Aorta (tissue), 5 donors: Measurements from ENCODE around the gene ADAMTS7. TPM values are rescaled to one million over a fixed set of nuclear protein-coding genes. Genes with fewer than 3 reads are reported as not detected.
"Not testable (repeated sequence)": the region's sequence is repeated elsewhere in the genome, so short reads cannot be mapped to it uniquely, and the experiment has no call there.

Experiments
- ATAC-seq: fragments of 200-7000 bp; cut with Tn5 transposase; one replicate; pipeline ENCODE4 v1.9.1; 2022; ENCODE audit warnings: moderate library complexity; ENCODE audit not compliant: low FRiP score
- DNase-seq, 2 donors: peaks; one replicate each; pipeline ENCODE4 v3.0.0-alpha.2; 2020
- H3K27ac ChIP-seq, 2 donors: one replicate each; pipeline ENCODE4 v1.5.1; 2013; ENCODE audit warnings: low read length in 2 of 2, mild to moderate bottlenecking in 2 of 2, moderate library complexity in 2 of 2, control low read depth in 1 of 2, inconsistent platforms in 1 of 2, low read depth in 1 of 2
- H3K27me3 ChIP-seq, 2 donors: one replicate each; pipeline ENCODE4 v1.6.1; 2013; ENCODE audit warnings: control low read depth in 1 of 2, low read length in 1 of 2, mild to moderate bottlenecking in 1 of 2, moderate library complexity in 1 of 2; ENCODE audit not compliant: insufficient read depth in 2 of 2, control insufficient read depth in 1 of 2
- H3K36me3 ChIP-seq, 2 donors: one replicate each; pipeline ENCODE4 v1.6.1; 2013; ENCODE audit warnings: control low read depth in 1 of 2, low read length in 1 of 2, mild to moderate bottlenecking in 1 of 2; ENCODE audit not compliant: insufficient read depth in 2 of 2, control insufficient read depth in 1 of 2
- H3K4me1 ChIP-seq, 2 donors: one replicate each; pipeline ENCODE4 v1.6.1; 2013; ENCODE audit warnings: low read length in 2 of 2, control low read depth in 1 of 2, mild to moderate bottlenecking in 1 of 2, moderate library complexity in 1 of 2; ENCODE audit not compliant: insufficient read depth in 2 of 2, control insufficient read depth in 1 of 2
- H3K4me3 ChIP-seq, 2 donors: one replicate each; pipeline ENCODE4 v1.5.1; 2013; ENCODE audit warnings: low read length in 2 of 2, control low read depth in 1 of 2, mild to moderate bottlenecking in 1 of 2
- H3K9me3 ChIP-seq: one replicate; pipeline ENCODE4 v1.6.1; 2013; ENCODE audit warnings: mild to moderate bottlenecking, low read length; ENCODE audit not compliant: control insufficient read depth
- WGBS, 2 donors: extraction: QIAGEN DNeasy Blood & Tissue Kit; methylation state at CpG; one replicate each; pipeline ENCODE4 v1.1.7; 2013; 5-methylcytosine and 5-hydroxymethylcytosine counted together
- intact Hi-C, 2 donors: fragments of 100-400 bp; cut with DNase I; formaldehyde crosslinking; loops; one replicate each; pipeline versions ENCODE4 v1.14.2 to v1.15.0; 2022
- polyA plus RNA-seq, 2 donors: library from polyadenylated mRNA; stranded (reverse); fragments of 200-250 nt; gene quantifications; one replicate each; pipeline ENCODE4 v1.2.3, GENCODE V29; 2013
- total RNA-seq, 2 donors: library from RNA; stranded (reverse); fragmentation: NEBNext Ultra II Directional; extraction: Animal tissue kit (Norgen Biotek cat#: 25700); gene quantifications; one replicate each; pipeline ENCODE4 v1.2.1, GENCODE V29; 2021
- donor health status: healthy with polysubstance abuse.
- donor health status: Bipolar disorder and iron deficiency.
- donor health status: DM: no; HTN: no; CAD: no.
- donor health status: DM: no; HTN: no; CAD: no.
- donor health status: DM: yes; HTN: yes; CAD: no.

ADAMTS7 gene
- total and polyA plus RNA-seq, 4 donors, result 3.9 to 30.0 (median 19.3) TPM

DNA sequence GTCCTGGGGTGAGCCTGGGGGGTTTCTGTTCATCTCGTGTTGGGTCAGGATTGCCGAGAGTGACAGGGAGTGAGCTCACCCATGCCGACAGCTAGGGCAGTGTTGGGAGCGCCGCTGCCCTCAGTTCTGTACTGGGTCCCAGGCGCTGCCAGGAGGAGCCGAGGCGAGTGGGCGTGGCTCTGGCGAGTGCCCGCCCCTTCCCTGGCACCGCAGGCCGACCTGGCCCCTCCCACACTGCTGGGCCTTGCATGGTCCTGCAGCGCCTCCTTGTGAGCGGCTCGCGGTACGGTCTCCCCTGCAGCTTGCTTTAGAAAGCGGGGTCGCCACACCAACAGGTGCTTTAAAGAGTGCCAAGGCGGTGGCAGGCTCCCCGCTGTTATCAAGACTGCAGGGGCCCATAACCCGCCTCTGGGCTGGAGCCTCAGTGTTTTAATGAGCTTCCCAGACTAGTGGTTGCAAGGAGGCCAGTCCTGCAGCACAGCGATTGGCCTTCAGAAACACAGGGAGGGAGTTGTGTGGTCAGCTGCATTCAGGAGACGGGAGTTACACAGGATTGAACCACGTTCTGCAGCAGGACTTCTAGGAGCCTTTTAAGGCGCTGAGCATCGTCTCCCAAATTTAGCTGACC is 60.2 kb downstream of the ADAMTS7 start:
- not testable (repeated sequence) for H3K4me1 ChIP-seq, H3K27me3 ChIP-seq, H3K27ac ChIP-seq, H3K4me3 ChIP-seq, H3K9me3 ChIP-seq, H3K36me3 ChIP-seq
- intact Hi-C loops, result loop anchor here (5.0 to 10.0 kb wide), 2 partner anchors 124 to 134 kb away; partner anchors contain the start of gene MORF4L1 (in 2 of the 2)
- DNase-seq (peak; percentile 94 to 98), ATAC-seq (peak; percentile 99)
- 2 to 6% methylated on average over 27 to 28 of the region's 28 CpGs for WGBS, 2 donors

DNA sequence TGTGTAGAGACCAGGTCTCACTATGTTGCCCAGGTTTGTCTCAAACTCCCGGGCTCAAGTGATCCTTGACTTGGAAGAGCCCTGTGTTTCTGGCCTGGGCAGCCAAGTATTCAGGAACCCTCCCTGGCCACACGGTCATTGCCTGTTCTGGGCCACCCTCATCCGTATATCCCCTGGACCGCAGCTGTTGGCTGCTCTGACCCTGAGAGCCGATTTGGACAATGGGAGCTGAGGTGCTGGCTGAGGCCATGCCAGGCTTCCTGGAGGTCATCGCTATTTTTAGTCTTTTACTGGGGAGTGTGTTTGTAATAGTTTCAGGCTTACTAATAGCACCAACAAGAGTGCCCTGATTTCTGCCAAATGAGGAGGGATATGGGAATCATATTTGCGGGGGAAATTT is 60.7 kb downstream of the ADAMTS7 start:
- Histone ChIP-seq H3K27me3 (no peaks in the 10 kb centered on the region), H3K9me3 (no peaks in the 10 kb centered on the region), H3K36me3 (no peaks in the 10 kb centered on the region), H3K4me3 (no peak overlapping the region), H3K27ac (no peak overlapping the region), H3K4me1 (no peaks in the 10 kb centered on the region)
- intact Hi-C loops, result loop anchor here (5.0 to 10.0 kb wide), 2 partner anchors 124 to 133 kb away; partner anchors contain the start of gene MORF4L1 (in 2 of the 2)
- DNase-seq (peak in 1 of 2 donors; percentile 67), ATAC-seq (peak; percentile 82)
- WGBS, 2 donors, result 1 to 3% methylated on average over 7 of the region's 7 CpGs

DNA sequence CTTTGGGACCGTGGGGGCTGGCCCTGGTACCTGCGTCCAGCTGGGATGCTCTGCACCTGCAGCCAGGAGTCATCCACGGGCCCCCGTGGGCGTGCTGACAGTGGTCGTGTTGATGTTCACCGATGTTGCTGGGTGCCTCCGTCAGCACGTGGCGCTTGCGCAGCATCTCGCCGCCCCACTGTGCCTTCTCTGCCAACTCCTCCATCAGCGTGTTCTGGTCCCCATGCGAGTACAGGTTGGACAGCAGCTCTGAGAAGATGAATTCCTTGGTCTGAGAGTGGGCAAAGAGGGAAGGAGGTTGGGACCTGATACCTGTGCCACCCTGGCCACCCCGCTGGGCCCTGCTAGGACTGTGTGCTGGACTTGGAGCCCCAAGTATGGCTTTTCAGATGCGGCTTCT is 61.4 kb downstream of the ADAMTS7 start:
- H3K4me3 ChIP-seq, result no peak overlapping the region
- no peak for ATAC-seq
- WGBS, 2 donors, result 96 to 97% methylated on average over 17 of the region's 17 CpGs
- H3K27ac ChIP-seq, result no peak overlapping the region
- intact Hi-C loops, result loop anchor here (5.0 to 10.0 kb wide), 2 partner anchors 125 to 133 kb away; partner anchors contain the start of gene MORF4L1 (in 2 of the 2)
- no peaks in the 10 kb centered on the region for H3K9me3 ChIP-seq
- no peaks in the 10 kb centered on the region for H3K4me1 ChIP-seq
- peak in 1 of 2 donors; percentile 66 for DNase-seq
- H3K27me3 ChIP-seq, result no peaks in the 10 kb centered on the region
- no peaks in the 10 kb centered on the region for H3K36me3 ChIP-seq

DNA sequence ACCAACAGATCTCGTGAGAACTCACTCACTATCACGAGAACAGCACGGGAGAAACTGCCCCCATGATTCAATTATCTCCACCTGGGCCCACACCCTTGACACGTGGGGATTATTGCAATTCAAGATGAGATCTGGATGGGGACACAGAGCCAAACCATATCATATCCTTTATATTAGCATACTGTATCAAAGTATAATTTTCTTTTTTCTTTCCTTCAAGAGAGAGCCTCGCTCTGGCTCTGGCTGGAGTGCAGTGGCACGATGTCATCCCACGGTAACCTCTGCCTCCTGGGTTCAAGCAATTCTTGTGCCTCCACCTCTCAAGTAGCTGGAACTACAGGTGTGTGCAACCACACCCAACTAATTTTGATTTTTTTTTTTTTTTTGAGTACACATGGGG is 63.4 kb downstream of the ADAMTS7 start:
- ATAC-seq, intact Hi-C loops, H3K27ac ChIP-seq, DNase-seq, H3K27me3 ChIP-seq, H3K9me3 ChIP-seq, H3K36me3 ChIP-seq, H3K4me3 ChIP-seq, H3K4me1 ChIP-seq: not testable (repeated sequence)
- WGBS, 2 donors, result 93 to 95% methylated on average over 7 of the region's 7 CpGs

DNA sequence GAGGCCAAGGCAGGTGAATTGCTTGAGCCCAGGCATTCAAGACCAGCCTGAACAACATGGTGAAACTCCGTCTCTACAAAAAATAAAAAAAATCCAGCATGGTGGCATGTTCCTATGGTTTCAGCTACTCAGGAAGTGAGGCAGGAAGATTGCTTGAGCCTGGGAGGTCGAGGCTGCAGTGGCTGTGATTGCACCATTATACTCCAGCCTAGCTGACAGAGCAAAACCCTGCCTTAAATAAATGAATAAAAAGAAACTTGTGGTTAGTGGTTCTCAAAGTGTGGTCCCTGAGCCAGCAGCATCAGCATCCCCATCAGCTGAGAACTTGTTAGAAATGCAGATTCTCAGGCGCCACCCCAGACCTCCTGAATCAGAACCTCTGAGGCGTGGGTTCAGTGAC is 69.6 kb downstream of the ADAMTS7 start:
- H3K27ac ChIP-seq, ATAC-seq, H3K9me3 ChIP-seq, intact Hi-C loops, H3K27me3 ChIP-seq, DNase-seq, H3K4me1 ChIP-seq, H3K4me3 ChIP-seq, H3K36me3 ChIP-seq: not testable (repeated sequence)
- WGBS, 2 donors, result 80 to 91% methylated on average over 2 to 4 of the region's 4 CpGs

DNA sequence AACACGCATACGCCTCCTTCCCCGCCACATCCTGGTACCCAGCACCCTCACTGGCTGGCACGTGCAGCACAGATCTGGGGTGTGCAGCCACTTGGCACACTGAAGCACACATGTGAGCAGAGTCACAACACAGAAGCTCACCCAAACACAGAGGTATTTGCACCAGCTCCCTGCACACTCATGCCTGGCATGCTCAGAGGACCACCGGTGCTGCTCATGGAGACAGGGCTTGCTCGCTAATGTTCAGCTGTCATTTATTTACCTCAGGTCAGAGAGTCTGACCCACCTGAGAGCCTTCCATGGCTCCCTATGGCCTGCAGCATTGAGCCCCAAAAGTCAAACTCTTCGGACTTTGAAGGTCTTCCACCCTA is 70.4 kb downstream of the ADAMTS7 start:
- no peak for DNase-seq
- no peaks in the 10 kb centered on the region for H3K36me3 ChIP-seq
- intact Hi-C loops, result no loop called here
- no peak overlapping the region for H3K4me3 ChIP-seq
- no peaks in the 10 kb centered on the region for H3K4me1 ChIP-seq
- H3K27me3 ChIP-seq, result no peaks in the 10 kb centered on the region
- H3K27ac ChIP-seq, result no peak overlapping the region
- H3K9me3 ChIP-seq, result no peaks in the 10 kb centered on the region
- no peak for ATAC-seq
- 76 to 83% methylated on average over 7 of the region's 7 CpGs for WGBS, 2 donors

DNA sequence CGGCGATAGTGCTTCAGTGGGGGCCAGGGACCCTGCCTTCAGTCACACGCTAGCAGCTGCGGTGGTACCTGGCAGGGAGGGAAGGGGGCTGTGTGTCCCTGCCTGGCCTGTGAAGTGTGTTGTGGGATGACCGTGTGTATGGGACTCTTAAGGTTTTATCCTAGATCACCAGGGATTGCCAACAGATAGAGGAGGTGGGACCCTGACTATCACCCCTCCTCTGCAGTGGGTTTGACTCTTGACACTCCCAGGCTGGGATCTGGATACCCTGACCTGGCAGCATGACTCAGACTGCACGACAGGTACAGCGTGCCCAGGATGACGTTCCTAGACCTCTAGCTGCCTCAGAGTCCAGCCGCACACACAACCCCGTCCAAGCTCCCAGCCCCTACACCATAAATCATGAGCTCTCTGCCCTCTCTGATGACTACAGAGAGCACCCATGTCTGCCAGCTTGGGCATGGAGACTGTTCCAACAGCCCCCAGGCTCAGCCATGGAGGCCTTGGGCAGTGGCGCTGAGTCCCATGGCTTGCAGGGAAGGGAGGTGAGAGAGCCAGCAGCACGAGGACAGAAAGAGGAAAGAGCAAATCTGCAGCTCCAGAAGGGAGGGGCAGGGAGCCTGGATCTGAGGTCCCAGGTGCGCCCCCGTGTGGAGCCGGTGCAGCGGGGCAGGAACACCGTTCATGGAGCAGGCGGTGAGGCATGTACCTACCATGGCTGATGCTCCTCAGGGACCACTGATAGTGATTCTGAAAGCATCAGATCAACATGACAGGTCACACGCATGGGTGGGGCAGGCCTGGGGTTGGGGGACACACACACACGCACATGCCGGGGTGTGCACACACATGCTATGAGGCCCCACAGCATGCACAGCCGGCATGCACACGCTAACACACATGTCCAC is 71.0 kb downstream of the ADAMTS7 start:
- no peaks in the 10 kb centered on the region for H3K4me1 ChIP-seq
- no peak for ATAC-seq
- H3K27ac ChIP-seq, result no peak overlapping the region
- no peak overlapping the region for H3K4me3 ChIP-seq
- DNase-seq, result peak; percentile 73 to 76
- WGBS, 2 donors, result 53 to 60% methylated on average over 23 of the region's 23 CpGs
- H3K36me3 ChIP-seq, result no peaks in the 10 kb centered on the region
- intact Hi-C loops, result no loop called here
- H3K27me3 ChIP-seq, result no peaks in the 10 kb centered on the region
- H3K9me3 ChIP-seq, result no peaks in the 10 kb centered on the region

DNA sequence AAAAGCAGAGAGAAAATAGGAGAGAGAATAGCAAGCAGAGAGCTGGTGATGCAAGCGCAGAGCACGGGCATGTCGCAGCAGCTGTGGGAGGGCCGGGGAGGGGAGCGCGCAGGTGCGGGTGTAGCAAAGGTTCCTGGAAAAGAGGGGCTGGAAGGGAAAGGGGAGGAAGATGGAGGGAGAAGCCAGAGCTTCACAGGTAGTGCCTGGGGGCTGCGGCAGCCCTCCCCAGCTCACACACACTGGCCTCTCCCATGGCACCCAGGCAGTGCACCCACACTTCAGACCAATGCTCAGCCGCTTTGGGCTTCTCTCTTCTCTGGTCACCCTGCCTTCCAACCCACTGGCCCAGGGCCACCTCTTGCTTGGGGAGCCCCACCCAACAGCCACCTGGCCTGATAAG is 72.1 kb downstream of the ADAMTS7 start:
- no peaks in the 10 kb centered on the region for H3K9me3 ChIP-seq
- H3K4me1 ChIP-seq, result no peaks in the 10 kb centered on the region
- H3K36me3 ChIP-seq, result no peaks in the 10 kb centered on the region
- no peak overlapping the region for H3K27ac ChIP-seq
- WGBS, 2 donors, result 95 to 97% methylated on average over 9 of the region's 9 CpGs
- no peaks in the 10 kb centered on the region for H3K27me3 ChIP-seq
- no peak overlapping the region for H3K4me3 ChIP-seq
- DNase-seq, result peak in 1 of 2 donors; percentile 33
- intact Hi-C loops, result no loop called here
- no peak for ATAC-seq
